Adrenal gland (tissue), 5 donors: ENCODE measurements around the gene CSTPP1.

Experiments
- POLR2A ChIP-seq, 2 donors: fragments of 450-650 bp; IDR thresholded peaks; one replicate each; pipeline ENCODE4 v1.6.1; 2017; ENCODE audit warnings: antibody characterized with exemption in 2 of 2, mild to moderate bottlenecking in 2 of 2, moderate library complexity in 1 of 2
- TF ChIP-seq, protein P1 (sequence below), 6 experiments: fragments of 450-650 bp in 4 of 6; fragments of 200-600 bp in 2 of 6; sonication (generic) in 1 of 6; IDR thresholded peaks; 1 replicate in 5 of 6; 2 replicates in 1 of 6; pipeline versions ENCODE4 v1.5.1 to v1.8.0; 2016 to 2021; ENCODE audit warnings: antibody characterized with exemption in 6 of 6, mild to moderate bottlenecking in 2 of 6, moderate library complexity in 1 of 6
- donor health status: DM: no; HTN: no; CAD: no.

- TF ChIP-seq, protein P1, sequence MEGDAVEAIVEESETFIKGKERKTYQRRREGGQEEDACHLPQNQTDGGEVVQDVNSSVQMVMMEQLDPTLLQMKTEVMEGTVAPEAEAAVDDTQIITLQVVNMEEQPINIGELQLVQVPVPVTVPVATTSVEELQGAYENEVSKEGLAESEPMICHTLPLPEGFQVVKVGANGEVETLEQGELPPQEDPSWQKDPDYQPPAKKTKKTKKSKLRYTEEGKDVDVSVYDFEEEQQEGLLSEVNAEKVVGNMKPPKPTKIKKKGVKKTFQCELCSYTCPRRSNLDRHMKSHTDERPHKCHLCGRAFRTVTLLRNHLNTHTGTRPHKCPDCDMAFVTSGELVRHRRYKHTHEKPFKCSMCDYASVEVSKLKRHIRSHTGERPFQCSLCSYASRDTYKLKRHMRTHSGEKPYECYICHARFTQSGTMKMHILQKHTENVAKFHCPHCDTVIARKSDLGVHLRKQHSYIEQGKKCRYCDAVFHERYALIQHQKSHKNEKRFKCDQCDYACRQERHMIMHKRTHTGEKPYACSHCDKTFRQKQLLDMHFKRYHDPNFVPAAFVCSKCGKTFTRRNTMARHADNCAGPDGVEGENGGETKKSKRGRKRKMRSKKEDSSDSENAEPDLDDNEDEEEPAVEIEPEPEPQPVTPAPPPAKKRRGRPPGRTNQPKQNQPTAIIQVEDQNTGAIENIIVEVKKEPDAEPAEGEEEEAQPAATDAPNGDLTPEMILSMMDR (IDR thresholded peaks at IDR 0.05), result no peak
- TF ChIP-seq POLR2A (IDR thresholded peaks at IDR 0.05), result no peak
Measured at GRCh38 chr11:47136327-47136726, 199.8 kb downstream of the CSTPP1 start.
